NB4 (cell line): ENCODE data around the gene SLC7A9.

Experiments
- MAX ChIP-seq: IDR thresholded peaks from 2 replicates; pipeline ENCODE4 v1.6.1; 2011; ENCODE audit warnings: low read depth, low read length
- POLR2A ChIP-seq: IDR thresholded peaks from 2 replicates; pipeline ENCODE4 v1.6.1; 2011; ENCODE audit warnings: mild to moderate bottlenecking; ENCODE audit not compliant: insufficient read length; ENCODE audit errors: extremely low read depth
- TF ChIP-seq, protein P1 (sequence below): IDR thresholded peaks from one replicate; pipeline ENCODE4 v1.5.1; 2012; ENCODE audit warnings: low read depth, low read length

DNA sequence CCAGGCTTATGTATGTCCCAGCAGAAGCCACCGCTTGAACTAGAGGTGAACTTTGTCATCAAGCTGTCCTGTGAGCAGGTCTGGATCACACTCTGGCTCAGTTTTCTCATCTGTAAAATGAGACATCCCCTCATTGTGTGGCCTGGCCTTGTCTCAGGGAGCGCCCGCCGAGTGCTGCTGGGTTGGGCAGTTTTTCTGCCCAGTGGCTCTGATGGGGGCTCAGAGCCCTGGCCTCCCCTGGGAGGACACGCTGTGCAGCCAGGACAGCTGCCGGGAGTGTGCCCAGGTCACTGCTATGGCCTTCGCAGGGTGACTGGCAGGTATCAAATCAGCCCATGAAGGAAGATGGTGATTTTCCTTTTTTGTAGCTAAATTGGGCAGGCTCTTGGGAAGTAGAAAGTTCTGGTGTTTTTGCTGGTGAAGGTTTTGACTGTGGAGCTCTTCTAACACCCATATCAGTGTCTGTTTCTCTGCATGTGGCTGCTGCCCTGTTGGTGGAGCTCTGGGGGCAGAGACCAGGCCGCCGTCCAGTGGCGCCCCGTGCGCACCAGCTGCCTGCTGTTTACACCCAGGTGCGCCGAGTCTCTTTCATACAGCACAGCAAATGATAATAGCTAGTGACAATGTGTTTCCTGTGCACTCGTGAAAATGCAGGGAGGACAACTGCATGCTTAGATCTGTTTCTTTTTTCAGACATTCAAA lies 40.8 kb downstream of the SLC7A9 start:
- TF ChIP-seq, protein P1, sequence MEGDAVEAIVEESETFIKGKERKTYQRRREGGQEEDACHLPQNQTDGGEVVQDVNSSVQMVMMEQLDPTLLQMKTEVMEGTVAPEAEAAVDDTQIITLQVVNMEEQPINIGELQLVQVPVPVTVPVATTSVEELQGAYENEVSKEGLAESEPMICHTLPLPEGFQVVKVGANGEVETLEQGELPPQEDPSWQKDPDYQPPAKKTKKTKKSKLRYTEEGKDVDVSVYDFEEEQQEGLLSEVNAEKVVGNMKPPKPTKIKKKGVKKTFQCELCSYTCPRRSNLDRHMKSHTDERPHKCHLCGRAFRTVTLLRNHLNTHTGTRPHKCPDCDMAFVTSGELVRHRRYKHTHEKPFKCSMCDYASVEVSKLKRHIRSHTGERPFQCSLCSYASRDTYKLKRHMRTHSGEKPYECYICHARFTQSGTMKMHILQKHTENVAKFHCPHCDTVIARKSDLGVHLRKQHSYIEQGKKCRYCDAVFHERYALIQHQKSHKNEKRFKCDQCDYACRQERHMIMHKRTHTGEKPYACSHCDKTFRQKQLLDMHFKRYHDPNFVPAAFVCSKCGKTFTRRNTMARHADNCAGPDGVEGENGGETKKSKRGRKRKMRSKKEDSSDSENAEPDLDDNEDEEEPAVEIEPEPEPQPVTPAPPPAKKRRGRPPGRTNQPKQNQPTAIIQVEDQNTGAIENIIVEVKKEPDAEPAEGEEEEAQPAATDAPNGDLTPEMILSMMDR, result no peak
- TF ChIP-seq MAX (no peak), POLR2A (no peak)
